H54 (cell line): ENCODE measurements around the gene OR5B3.
"Not testable (repeated sequence)": the region's sequence is repeated elsewhere in the genome, so short reads cannot be mapped to it uniquely, and the experiment has no call there.

Source experiments
- DNase-seq: peaks from one replicate; pipeline ENCODE4 v3.0.0; 2011; ENCODE audit warnings: low spot score, mixed read lengths; ENCODE audit not compliant: insufficient read length
- FAIRE-seq: peaks from 3 replicates; lab custom pipeline; 2011; peaks lifted over from hg19 to GRCh38; lab: Jason Lieb, UNC
- POLR2A ChIP-seq: IDR thresholded peaks from 2 replicates; pipeline ENCODE4 v1.6.1; 2011; ENCODE audit warnings: low read depth, mild to moderate bottlenecking, low read length

OR5B3 gene

DNA sequence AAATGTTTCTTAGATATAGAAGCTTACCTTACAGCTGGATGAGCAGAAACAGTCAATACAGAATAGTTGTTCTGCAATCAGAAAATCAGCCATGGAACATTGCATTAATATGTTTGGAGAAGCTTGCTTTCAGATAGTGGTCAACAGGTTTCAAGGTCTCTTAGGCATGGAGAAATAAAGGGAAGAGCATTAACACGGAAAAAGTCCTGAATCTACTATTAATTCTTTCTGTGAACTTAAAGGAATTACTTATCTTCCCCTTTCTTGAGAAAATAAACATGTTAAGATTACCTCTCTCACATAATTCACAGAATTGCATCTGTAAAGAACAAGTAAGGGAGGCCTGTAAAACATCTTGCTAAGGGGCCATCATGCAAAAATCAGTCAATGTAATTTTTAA lies at the start of gene OR5B3:
Gene OR5B3, minus strand, starts transcription at position 101 of the 400 bp plus-strand sequence. CDS start 3,465 bp downstream, outside the sequence.
- FAIRE-seq (no peak), DNase-seq (no peak)
- TF ChIP-seq POLR2A: no peak

DNA sequence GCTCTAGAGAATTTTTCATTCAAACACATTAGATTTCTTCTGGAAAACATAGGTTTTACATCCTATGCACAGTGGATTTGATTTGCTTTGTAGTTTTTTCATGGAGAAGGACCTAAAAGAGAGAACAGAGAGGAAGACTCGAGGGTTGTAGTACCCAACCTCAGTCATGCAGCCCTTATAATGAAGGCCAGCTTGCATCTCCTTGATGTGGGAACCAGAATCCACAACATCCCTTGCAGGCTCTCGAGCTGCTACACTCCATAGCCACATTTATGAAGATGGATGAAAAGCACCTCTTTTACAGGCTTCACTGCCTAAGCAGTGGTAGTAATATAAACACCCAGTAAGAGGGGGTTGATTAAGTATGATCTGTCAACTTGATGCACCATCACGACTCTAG lies 44.9 kb upstream of the OR5B3 start:
- TF ChIP-seq POLR2A: no peak
- no peak for DNase-seq
- no peak for FAIRE-seq

DNA sequence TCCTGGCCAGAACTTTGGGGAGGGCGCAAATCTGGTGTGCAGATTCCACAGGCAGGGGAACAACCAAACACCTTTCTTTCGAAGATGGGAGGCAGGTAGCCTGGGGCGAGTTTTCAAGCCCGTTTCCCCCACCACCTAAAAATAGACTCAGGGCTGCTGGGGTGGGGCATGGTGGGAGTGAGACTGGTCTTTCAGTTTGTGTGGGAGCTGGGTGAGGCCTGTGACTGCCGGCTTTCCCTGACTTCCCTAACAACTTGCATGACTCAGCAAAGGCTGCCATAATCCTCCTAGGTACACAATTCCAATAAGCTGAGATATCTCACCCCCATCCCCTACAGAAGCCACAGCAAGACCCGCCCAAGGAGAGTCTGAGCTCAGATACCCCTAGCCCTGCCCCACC lies 39.6 kb upstream of the OR5B3 start:
- FAIRE-seq: no peak
- no peak for TF ChIP-seq POLR2A
- no peak for DNase-seq

DNA sequence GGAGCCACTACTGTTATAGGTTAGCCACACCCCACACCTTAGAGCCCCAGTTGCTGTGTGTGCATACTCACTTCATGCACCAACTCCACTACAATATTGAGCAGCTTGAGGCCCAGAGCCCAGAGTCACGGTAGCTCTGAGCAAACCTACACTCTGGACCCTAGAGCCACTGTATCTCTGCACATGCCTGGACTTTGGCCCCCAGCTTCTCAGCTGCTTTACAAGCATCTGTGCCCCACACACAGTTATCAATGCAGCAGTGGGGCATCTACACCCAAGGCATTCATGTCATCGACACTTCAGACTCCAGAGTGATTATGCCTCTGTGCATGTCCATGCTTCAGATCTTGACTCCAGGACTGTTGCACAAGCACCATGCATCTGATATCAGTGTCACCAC lies 37.6 kb upstream of the OR5B3 start:
- FAIRE-seq (no peak), DNase-seq (no peak)
- no peak for TF ChIP-seq POLR2A

DNA sequence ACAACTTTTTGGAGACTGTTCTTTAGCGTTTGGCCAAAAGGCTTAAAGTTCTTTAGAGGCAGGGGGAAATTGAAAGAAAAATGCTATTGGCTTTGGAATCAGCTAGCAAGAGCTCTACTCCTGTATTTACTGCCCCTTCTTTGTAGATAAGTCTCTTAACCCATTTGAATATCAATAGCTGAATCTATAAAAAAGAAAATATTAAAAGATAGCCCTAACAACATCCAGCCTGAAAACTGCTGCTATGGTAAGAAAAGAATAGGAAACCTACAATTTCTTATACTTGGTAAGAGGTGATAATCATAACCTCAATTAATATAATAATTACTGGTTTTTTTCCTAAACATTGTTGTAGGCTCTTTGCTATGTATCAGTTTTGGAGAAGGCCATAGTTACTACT lies 35.5 kb upstream of the OR5B3 start, which contains the start of gene OR5B12:
Gene OR5B12, minus strand, starts transcription at position 101 of the 400 bp plus-strand sequence. CDS start 2,085 bp downstream, outside the sequence.
- no peak for DNase-seq
- TF ChIP-seq POLR2A: no peak
- FAIRE-seq: no peak

DNA sequence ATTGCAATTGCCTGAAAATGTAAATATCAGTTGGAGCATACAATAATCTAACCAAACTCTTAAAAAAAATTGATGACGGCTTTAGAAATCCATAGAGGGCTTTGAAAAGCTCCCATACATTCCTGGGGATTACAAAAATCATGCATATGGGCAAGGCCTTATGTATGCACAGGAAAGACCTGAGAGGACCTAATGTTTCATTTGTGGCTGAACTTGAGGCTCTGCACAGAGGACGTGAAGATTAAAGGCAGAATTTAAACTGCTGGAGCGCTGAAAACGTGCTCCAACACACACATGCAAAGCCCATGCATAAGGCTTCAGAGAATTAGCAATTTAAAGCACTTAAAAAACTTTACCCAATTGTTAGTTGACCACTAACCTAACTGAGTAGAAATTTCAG lies 31.8 kb upstream of the OR5B3 start:
- no peak for DNase-seq
- no peak for TF ChIP-seq POLR2A

DNA sequence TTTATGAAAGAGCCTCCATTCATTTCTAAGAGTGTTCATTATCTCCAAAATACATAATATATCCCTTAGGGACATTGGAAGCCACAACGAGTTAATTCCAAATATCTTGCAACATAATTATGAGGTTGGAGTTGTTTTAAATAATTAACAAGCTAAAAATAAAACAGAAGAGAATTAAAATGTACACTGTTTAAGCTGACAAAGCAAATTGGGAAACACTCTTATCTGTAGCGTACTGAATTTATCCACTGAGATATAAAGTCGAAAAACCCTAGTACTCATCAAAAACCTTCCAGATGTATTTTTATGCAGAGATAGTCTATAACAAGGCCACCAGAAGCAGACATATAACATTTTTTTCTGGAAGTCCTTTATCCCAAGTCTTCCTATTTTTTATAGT lies 27.5 kb upstream of the OR5B3 start:
- no peak for DNase-seq
- no peak for FAIRE-seq
- TF ChIP-seq POLR2A: no peak

More for the DNA sequence above, 31.8 kb upstream of the OR5B3 start:
- no peak for FAIRE-seq

DNA sequence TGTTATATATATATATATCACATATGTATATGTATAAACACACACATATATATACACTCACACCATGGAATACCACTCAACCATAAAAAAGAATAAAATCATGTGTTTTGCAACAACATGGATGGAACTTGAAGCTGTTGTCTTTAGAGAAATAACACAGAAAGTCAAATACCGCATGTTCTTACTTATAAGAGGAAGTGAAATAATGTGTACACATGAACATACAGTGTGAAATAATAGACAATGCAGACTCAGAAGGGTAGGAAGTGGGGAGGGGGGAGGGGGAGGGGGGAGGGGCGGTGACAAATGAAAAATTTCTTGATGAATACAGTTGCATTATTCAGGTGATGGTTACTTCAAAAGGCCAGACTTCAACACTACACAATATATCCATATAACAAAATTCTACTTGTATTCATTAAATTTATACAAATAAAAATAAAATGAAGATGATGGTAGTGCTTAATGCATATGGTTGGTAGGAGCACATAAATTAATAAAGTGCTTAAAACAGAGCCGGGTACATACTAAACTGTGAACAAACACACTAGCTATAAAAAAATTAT lies 27.0 kb upstream of the OR5B3 start:
- FAIRE-seq (no peak), DNase-seq (no peak)

DNA sequence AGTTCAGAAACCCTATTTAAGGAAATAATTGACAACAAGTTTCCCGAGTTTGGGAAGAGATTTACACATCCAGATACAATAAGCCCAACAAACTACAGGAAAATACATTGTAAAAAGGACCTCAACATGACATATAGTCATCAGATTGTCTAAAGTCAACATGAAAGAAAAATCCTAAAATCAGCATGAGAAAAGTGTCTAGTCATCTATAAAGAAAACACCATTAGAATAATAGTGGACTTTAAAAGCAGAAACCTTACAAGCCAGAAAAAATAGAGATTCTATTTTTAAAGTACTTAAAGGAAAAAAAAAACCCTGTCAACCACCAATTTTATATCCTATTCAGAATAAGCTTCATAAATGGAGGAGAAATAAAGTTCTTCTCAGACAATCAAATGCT lies 22.6 kb upstream of the OR5B3 start:
- no peak for TF ChIP-seq POLR2A
- DNase-seq: no peak
- no peak for FAIRE-seq

More for the DNA sequence above, 27.0 kb upstream of the OR5B3 start:
- no peak for TF ChIP-seq POLR2A

DNA sequence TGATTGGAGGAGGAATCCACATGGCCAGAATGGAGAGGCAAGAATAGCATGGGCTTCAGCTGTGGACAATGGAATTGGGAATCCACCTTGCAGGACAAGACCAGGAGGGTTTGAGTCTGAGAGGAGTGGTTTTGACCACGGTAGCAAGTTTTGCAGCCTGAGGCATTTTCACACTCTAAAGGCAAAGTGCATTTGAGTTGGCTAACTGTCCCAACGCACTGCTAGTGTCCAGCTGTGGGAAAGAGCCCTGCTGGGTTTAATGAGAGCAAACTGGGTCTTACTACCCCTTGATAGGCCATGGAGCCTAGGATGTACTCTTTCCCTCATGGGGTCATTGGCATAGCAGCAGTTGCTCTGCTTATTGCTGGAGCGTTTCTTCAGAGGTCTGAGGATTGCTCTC lies 21.3 kb upstream of the OR5B3 start, which contains the start of gene OR5B2:
Gene OR5B2, minus strand, starts transcription at position 101 of the 400 bp plus-strand sequence. CDS start 4,860 bp downstream, outside the sequence.
- TF ChIP-seq POLR2A: no peak
- DNase-seq (no peak), FAIRE-seq (no peak)

DNA sequence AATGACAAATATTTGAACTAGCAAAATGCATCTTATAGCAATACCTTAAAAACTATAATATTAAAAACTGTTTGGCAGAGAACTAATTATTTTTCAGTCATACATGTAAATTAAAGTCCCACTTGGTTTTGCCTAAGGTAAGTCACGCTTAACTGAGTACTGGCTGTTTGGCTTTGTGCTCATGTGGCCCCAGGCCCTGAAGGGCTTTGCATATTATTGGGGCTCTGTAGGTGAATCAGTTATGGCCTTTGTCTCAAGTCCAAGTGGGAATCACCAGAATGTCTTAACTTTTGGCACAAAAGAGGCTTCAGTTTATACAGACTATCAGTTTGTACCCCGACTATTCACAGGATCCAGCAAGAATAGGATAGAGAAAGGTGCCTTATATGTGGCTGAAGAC lies 7.1 kb downstream of the OR5B3 start:
- DNase-seq, FAIRE-seq: not testable (repeated sequence)

DNA sequence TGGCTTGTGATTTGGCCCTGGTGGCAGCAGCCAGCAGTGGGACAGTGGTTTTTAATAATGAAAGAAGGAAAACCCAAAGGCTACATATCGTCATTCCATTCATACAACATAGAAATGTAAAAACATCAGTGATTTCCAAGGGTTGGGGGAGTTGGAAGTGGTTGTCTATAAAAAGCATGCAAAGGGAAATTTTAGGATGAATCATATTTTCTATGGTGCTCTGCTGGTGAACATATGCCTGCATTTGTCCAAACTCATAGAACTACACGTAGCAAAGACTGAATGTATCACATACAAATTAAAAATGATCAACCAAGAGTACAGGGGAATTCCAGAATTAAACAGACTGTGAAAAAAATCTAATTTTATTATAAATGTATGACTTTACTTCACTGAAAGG lies 11.1 kb downstream of the OR5B3 start:
- TF ChIP-seq POLR2A: no peak
- FAIRE-seq (no peak), DNase-seq (no peak)

DNA sequence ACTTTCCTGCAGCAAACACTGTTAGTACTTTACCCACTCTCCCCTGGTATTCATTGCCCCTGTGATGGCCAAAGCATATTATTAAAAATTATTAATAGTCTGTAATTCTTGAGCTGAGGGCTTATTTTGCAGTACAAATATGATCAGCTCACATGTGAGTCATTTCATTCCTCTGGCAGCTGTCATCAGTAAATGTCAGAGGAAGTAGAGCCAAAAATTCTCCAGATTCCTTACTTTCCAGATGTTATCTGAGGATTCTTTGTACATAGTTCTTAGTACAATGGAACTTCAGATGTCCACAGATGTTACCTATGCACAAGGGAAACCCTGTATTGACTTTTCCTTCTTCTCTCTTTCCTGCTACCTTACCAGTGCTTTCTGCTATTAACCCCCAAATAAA lies 12.5 kb downstream of the OR5B3 start:
- peak; percentile 1 for DNase-seq
- no peak for TF ChIP-seq POLR2A
- no peak for FAIRE-seq

DNA sequence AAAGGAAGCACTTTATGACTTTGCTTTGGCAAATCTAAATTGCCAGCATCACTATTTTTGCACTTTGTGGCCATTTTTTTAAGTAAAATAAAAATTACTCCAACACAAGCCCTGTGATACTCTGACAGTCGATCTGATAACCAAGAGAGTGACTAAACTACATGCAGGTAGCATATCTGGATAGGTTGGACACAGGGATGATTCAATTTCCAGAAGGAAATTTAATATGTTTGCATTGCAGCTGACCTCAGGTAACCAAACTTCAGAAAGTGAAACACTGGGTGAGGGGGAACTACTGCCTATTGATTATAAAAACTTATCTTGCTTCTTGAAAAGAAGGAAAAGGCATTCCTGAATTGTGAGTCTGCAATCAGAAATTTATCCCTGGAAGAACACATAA lies 13.9 kb downstream of the OR5B3 start:
- DNase-seq (no peak), FAIRE-seq (no peak)
- no peak for TF ChIP-seq POLR2A

DNA sequence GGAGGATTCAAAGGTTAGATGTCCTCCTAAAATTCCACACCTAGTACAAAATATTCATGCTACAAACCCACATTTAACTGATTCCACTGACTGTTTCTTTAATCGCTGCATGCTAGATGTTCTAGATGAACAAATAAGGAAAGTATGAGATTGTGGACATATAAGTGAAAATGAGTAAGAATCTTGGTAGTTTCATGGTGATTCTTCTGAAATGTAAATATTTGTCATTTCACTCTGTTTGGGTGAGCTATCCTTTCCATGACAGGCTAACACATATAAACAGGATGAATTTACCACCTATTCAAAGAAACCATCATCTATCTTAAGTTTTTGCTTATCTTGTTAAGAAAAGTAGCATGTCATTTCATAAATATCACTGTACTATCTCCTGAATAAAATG lies 14.8 kb downstream of the OR5B3 start:
- FAIRE-seq (no peak), DNase-seq (no peak)
- no peak for TF ChIP-seq POLR2A
